Loucy (cell line): Measurements from ENCODE around the gene OSR1.

ENCODE experiments used
- CTCF ChIP-seq: fragments of 200-600 bp; sonication (generic); conservative IDR thresholded peaks from 2 replicates; pipeline ENCODE4 v1.5.1; 2014; ENCODE audit warnings: mild to moderate bottlenecking, antibody characterized with exemption, low read length
- EZH2phosphoT487 ChIP-seq: fragments of 200-600 bp; IDR thresholded peaks from 2 replicates; pipeline ENCODE4 v1.6.1; 2018; ENCODE audit warnings: antibody characterized with exemption, mild to moderate bottlenecking, moderate library complexity, borderline replicate concordance

GRCh38 chr2:19356545-19357401 is 1.6 kb downstream of the OSR1 start:
- TF ChIP-seq CTCF, result no peak
- TF ChIP-seq EZH2phosphoT487, result no peak
